SK-N-SH (cell line): ENCODE data around the gene JPH2. TPM values are rescaled to one million over a fixed set of nuclear protein-coding genes. Genes with fewer than 3 reads are reported as not detected.
A peak's percentile ranks its signal among the peaks of the same experiment; 100 is the strongest.

Experiments
- CTCF ChIA-PET: fragments of 300-600, 350-600 bp; formaldehyde crosslinking; extraction: SDS; loops from one replicate; lab custom pipeline; 2021; lab: Yijun Ruan, JAX
- POLR2A ChIA-PET: fragments of 350-600 bp; sonication (Branson Sonifier 250); formaldehyde crosslinking; extraction: SDS; loops from one replicate; lab custom pipeline; 2020; ENCODE audit warnings: antibody characterized with exemption, inconsistent platforms; lab: Yijun Ruan, JAX
- DNase-seq: peaks from one replicate; pipeline ENCODE4 v3.0.0; 2012
- H2AFZ ChIP-seq: fragments of 200-600 bp; sonication (generic); 2 replicates; pipeline ENCODE4 v1.8.1; 2016; ENCODE audit warnings: antibody characterized with exemption, mild to moderate bottlenecking, low read depth
- H3F3A ChIP-seq: fragments of 200-600 bp; sonication (generic); replicated peaks from 2 replicates; pipeline ENCODE3; 2016; ENCODE audit warnings: antibody characterized with exemption, mild to moderate bottlenecking; ENCODE audit not compliant: insufficient read depth
- H3K27ac ChIP-seq, 2 experiments: fragments of 200-500 bp in 1 of 2; fragments of 200-600 bp in 1 of 2; sonication (Bioruptor generic) in 1 of 2; sonication (generic), shearing (Covaris generic) in 1 of 2; 2 replicates each; pipeline versions ENCODE4 v1.5.1 to v1.6.1; 2014 to 2016; ENCODE audit warnings: low read depth in 2 of 2, inconsistent platforms in 1 of 2, low read length in 1 of 2, mild to moderate bottlenecking in 1 of 2, mixed read lengths in 1 of 2
- H3K27me3 ChIP-seq: fragments of 200-600 bp; sonication (generic), shearing (Covaris generic); 2 replicates; pipeline ENCODE4 v1.6.1; 2016; ENCODE audit warnings: mixed run types; ENCODE audit not compliant: insufficient read depth
- H3K36me3 ChIP-seq, 2 experiments: fragments of 200-500 bp in 1 of 2; fragments of 200-600 bp in 1 of 2; sonication (Bioruptor generic) in 1 of 2; sonication (generic) in 1 of 2; replicated peaks in 1 of 2; 2 replicates each; pipeline versions ENCODE3 to v1.5.1; 2014 to 2016; ENCODE audit warnings: low read length in 1 of 2, mild to moderate bottlenecking in 1 of 2; ENCODE audit not compliant: insufficient read depth in 2 of 2, control insufficient read depth in 1 of 2
- H3K4me1 ChIP-seq, 2 experiments: fragments of 200-500 bp in 1 of 2; fragments of 200-600 bp in 1 of 2; sonication (Bioruptor generic) in 1 of 2; sonication (generic), shearing (Covaris generic) in 1 of 2; 2 replicates each; pipeline versions ENCODE4 v1.5.1 to v1.6.1; 2014 to 2016; ENCODE audit warnings: low read depth in 1 of 2, low read length in 1 of 2, mixed run types in 1 of 2; ENCODE audit not compliant: insufficient read depth in 2 of 2, control insufficient read depth in 1 of 2
- H3K4me2 ChIP-seq: fragments of 200-600 bp; sonication (generic), shearing (Covaris generic); 2 replicates; pipeline ENCODE4 v1.6.1; 2017; ENCODE audit warnings: mixed run types
- H3K4me3 ChIP-seq, 2 experiments: fragments of 200-500 bp in 1 of 2; fragments of 200-600 bp in 1 of 2; sonication (Bioruptor generic) in 1 of 2; sonication (generic), shearing (Covaris generic) in 1 of 2; 2 replicates each; pipeline versions ENCODE4 v1.5.1 to v1.8.1; 2014 to 2016; ENCODE audit warnings: low read depth in 2 of 2, inconsistent platforms in 1 of 2, low read length in 1 of 2, mild to moderate bottlenecking in 1 of 2, mixed read lengths in 1 of 2, moderate library complexity in 1 of 2
- H3K79me2 ChIP-seq: fragments of 200-600 bp; sonication (generic); 2 replicates; pipeline ENCODE4 v1.8.1; 2017; ENCODE audit warnings: mild to moderate bottlenecking; ENCODE audit not compliant: insufficient read depth
- H3K9ac ChIP-seq: fragments of 200-600 bp; sonication (generic); 2 replicates; pipeline ENCODE4 v1.6.1; 2017; ENCODE audit warnings: mixed run types
- H3K9me2 ChIP-seq: fragments of 200-600 bp; sonication (generic); 2 replicates; pipeline ENCODE4 v1.6.1; 2017; ENCODE audit warnings: mixed run types
- H3K9me3 ChIP-seq: fragments of 200-600 bp; sonication (generic); 2 replicates; pipeline ENCODE4 v1.6.1; 2017; ENCODE audit warnings: mixed run types, mild to moderate bottlenecking, moderate library complexity
- H4K20me1 ChIP-seq: fragments of 200-600 bp; sonication (generic); 2 replicates; pipeline ENCODE4 v1.6.1; 2017; ENCODE audit warnings: mild to moderate bottlenecking, mixed run types; ENCODE audit not compliant: insufficient read depth
- ELF1 ChIP-seq: IDR thresholded peaks from 2 replicates; pipeline ENCODE4 v1.4.0; 2012
- EZH2phosphoT487 ChIP-seq: fragments of 200-600 bp; sonication (generic); IDR thresholded peaks from 2 replicates; pipeline ENCODE4 v1.6.1; 2017; ENCODE audit warnings: low read depth, mixed run types, mild to moderate bottlenecking, antibody characterized with exemption, moderate library complexity, borderline replicate concordance
- FOSL2 ChIP-seq: IDR thresholded peaks from 2 replicates; pipeline ENCODE4 v1.4.0; 2012; ENCODE audit warnings: low read depth, mild to moderate bottlenecking, moderate library complexity, borderline replicate concordance
- FOXJ3 ChIP-seq: sonication (generic); formaldehyde crosslinking; IDR thresholded peaks from 2 replicates; pipeline ENCODE4 v1.5.1; 2020; ENCODE audit warnings: mild to moderate bottlenecking, missing genetic modification reagents
- MEF2A ChIP-seq: IDR thresholded peaks from 2 replicates; pipeline ENCODE4 v1.4.0; 2012; ENCODE audit warnings: low read depth, borderline replicate concordance
- MXI1 ChIP-seq: IDR thresholded peaks from 2 replicates; pipeline ENCODE4 v1.6.1; 2012; ENCODE audit warnings: mild to moderate bottlenecking, low read depth, low read length, improper control_type of control experiment
- NFIC ChIP-seq: IDR thresholded peaks from 2 replicates; pipeline ENCODE4 v1.4.0; 2012; ENCODE audit warnings: borderline replicate concordance
- RCOR1 ChIP-seq: fragments of 150-350 bp; IDR thresholded peaks from 2 replicates; pipeline ENCODE4 v1.6.1; 2017; ENCODE audit warnings: antibody characterized with exemption, low read length
- RFX5 ChIP-seq: IDR thresholded peaks from 2 replicates; pipeline ENCODE4 v1.6.1; 2012; ENCODE audit warnings: mild to moderate bottlenecking, improper control_type of control experiment, low read length
- WGBS: methylation state at CpG from one replicate; pipeline ENCODE4 v1.1.6; 2017; ENCODE audit warnings: low lambda C conversion rate; 5-methylcytosine and 5-hydroxymethylcytosine counted together
- polyA plus RNA-seq, 3 experiments: library from polyadenylated mRNA; depleted of rRNA; stranded (reverse); fragments of >200 nt; gene quantifications; 2 replicates each; pipeline ENCODE4 v1.2.3, GENCODE V29; 2012
- TF ChIP-seq, protein P1 (sequence below): IDR thresholded peaks from 2 replicates; pipeline ENCODE4; 2012
- TF ChIP-seq, protein P2 (sequence below): IDR thresholded peaks from 2 replicates; pipeline ENCODE4 v1.4.0; 2012; ENCODE audit warnings: low read depth, borderline replicate concordance
- TF ChIP-seq, protein P3 (sequence below): fragments of 150-350 bp; IDR thresholded peaks from 2 replicates; pipeline ENCODE4 v1.6.1; 2017; ENCODE audit warnings: antibody characterized with exemption, low read length, low read depth, borderline replicate concordance
- TF ChIP-seq, protein P4 (sequence below): IDR thresholded peaks from 2 replicates; pipeline ENCODE4 v1.4.0; 2012; ENCODE audit warnings: low read depth
- TF ChIP-seq, protein P5 (sequence below): IDR thresholded peaks from 2 replicates; pipeline ENCODE4 v1.4.0; 2012; ENCODE audit warnings: low read depth, borderline replicate concordance

JPH2 gene
- polyA plus RNA-seq, 1 of the 3 experiments (the other 2 are of a cell fraction) = 0.67 TPM

DNA sequence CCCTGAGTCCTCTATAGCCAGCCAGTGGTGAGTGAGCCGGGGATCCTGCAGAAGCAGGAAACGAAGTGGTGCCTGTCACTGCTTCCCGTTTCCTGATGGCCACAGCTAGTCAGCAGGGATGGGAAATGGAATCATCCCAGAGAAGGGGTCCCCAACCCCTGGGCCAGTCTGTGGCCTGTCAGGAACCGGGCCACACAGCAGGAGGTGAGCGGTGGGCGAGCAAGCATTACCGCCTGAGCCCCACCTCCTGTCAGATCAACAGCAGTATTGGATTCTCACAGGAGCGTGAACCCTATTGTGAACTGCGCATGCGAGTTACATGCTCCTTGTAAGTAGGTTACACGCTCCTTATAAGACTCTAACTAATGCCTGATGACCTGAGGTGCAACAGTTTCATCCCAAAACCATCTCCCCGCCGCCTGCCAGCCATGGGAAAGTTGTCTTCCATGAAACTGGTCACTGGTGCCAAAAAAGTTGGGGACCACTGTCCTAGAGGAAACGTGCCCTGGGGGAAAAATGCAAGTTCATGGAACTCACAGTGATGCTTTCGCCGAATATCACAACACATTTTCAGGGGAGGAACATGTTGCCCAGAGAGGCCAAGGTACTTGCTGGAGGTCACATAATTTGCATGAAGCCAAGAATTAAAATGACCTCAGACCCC is 113.8 kb downstream of the JPH2 start:
- H3K79me2 ChIP-seq = no peaks in the 10 kb centered on the region
- H3K27me3 ChIP-seq = no peaks in the 10 kb centered on the region
- POLR2A ChIA-PET = no interaction called here
- WGBS = 93% methylated on average over 16 of the region's 16 CpGs
- no peak overlapping the region for H3K9ac ChIP-seq
- H3K4me1 ChIP-seq = peaks cover 9 to 31% of the 10 kb centered on the region in 2 experiments; a peak in 2 of 4 replicates
- H4K20me1 ChIP-seq = no peaks in the 10 kb centered on the region
- DNase-seq = no peak
- no peak overlapping the region for H3K4me3 ChIP-seq
- no peaks in the 10 kb centered on the region for H3K9me2 ChIP-seq
- CTCF ChIA-PET = interaction anchor here (1.0 to 4.1 kb wide), 7 partner anchors 10 to 323 kb away, joined by 3 to 25 read pairs (median 5); no protein-coding TSS in a partner anchor
- TF ChIP-seq RCOR1 (no peak), FOSL2 (no peak), RFX5 (no peak), MXI1 (no peak), FOXJ3 (CRISPR knock-in tag) (no peak), NFIC (no peak), EZH2phosphoT487 (no peak), ELF1 (no peak), MEF2A (no peak)
- TF ChIP-seq, protein P1, sequence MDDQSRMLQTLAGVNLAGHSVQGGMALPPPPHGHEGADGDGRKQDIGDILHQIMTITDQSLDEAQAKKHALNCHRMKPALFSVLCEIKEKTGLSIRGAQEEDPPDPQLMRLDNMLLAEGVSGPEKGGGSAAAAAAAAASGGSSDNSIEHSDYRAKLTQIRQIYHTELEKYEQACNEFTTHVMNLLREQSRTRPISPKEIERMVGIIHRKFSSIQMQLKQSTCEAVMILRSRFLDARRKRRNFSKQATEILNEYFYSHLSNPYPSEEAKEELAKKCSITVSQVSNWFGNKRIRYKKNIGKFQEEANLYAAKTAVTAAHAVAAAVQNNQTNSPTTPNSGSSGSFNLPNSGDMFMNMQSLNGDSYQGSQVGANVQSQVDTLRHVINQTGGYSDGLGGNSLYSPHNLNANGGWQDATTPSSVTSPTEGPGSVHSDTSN = no peak
- TF ChIP-seq, protein P2, sequence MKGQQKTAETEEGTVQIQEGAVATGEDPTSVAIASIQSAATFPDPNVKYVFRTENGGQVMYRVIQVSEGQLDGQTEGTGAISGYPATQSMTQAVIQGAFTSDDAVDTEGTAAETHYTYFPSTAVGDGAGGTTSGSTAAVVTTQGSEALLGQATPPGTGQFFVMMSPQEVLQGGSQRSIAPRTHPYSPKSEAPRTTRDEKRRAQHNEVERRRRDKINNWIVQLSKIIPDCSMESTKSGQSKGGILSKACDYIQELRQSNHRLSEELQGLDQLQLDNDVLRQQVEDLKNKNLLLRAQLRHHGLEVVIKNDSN = no peak
- TF ChIP-seq, protein P3, sequence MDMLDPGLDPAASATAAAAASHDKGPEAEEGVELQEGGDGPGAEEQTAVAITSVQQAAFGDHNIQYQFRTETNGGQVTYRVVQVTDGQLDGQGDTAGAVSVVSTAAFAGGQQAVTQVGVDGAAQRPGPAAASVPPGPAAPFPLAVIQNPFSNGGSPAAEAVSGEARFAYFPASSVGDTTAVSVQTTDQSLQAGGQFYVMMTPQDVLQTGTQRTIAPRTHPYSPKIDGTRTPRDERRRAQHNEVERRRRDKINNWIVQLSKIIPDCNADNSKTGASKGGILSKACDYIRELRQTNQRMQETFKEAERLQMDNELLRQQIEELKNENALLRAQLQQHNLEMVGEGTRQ = no peak
- TF ChIP-seq, protein P4, sequence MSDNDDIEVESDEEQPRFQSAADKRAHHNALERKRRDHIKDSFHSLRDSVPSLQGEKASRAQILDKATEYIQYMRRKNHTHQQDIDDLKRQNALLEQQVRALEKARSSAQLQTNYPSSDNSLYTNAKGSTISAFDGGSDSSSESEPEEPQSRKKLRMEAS = no peak
- TF ChIP-seq, protein P5, sequence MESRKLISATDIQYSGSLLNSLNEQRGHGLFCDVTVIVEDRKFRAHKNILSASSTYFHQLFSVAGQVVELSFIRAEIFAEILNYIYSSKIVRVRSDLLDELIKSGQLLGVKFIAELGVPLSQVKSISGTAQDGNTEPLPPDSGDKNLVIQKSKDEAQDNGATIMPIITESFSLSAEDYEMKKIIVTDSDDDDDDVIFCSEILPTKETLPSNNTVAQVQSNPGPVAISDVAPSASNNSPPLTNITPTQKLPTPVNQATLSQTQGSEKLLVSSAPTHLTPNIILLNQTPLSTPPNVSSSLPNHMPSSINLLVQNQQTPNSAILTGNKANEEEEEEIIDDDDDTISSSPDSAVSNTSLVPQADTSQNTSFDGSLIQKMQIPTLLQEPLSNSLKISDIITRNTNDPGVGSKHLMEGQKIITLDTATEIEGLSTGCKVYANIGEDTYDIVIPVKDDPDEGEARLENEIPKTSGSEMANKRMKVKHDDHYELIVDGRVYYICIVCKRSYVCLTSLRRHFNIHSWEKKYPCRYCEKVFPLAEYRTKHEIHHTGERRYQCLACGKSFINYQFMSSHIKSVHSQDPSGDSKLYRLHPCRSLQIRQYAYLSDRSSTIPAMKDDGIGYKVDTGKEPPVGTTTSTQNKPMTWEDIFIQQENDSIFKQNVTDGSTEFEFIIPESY = no peak
- TF ChIP-seq, all 33 proteins: peak for 0
- H2AFZ ChIP-seq = no peak overlapping the region
- H3K9me3 ChIP-seq = no peaks in the 10 kb centered on the region
- no peaks in the 10 kb centered on the region for H3K36me3 ChIP-seq
- no peaks in the 10 kb centered on the region for H3F3A ChIP-seq
- H3K27ac ChIP-seq = peak overlapping the region in 1 of 2 experiments; percentile 97; a peak in 1 of 4 replicates
- H3K4me2 ChIP-seq = no peak overlapping the region
